ENCODE results near the gene DHRS3. TPM values are rescaled to one million over a fixed set of nuclear protein-coding genes. Genes with fewer than 3 reads are reported as not detected.

Gene DHRS3
- total RNA-seq, 2 donors from 2014 or later: 171 to 178 TPM

- intact Hi-C loops (cut with DNase I): loop anchor here (5.0 kb wide), 1 partner anchor 196 kb away; no protein-coding TSS in a partner anchor
- Histone ChIP-seq H3K36me3 (no peaks in the 10 kb centered on the region), H3K4me1 (replicated peaks) (peaks cover 39% of the 10 kb centered on the region), H3K9me3 (no peaks in the 10 kb centered on the region), H3K27ac (peak overlapping the region; percentile 60 to 90), H3K4me3 (no peak overlapping the region), H3K27me3 (replicated peaks; ENCODE audit: insufficient read depth) (no peaks in the 10 kb centered on the region)
- TF ChIP-seq POLR2AphosphoS5 (IDR thresholded peaks at IDR 0.05) (no peak), POLR2A (IDR thresholded peaks at IDR 0.05) (no peak), CTCF (IDR thresholded peaks at IDR 0.05) (no peak)
- no peak for DNase-seq (ENCODE audit: low spot score)
- 62% methylated on average over 9 of the region's 9 CpGs for WGBS
Measured at GRCh38 chr1:12603224-12603623, 14.8 kb downstream of the DHRS3 start.

GRCh38 chr1:12602659-12603024, 15.4 kb downstream of the DHRS3 start:
- Histone ChIP-seq H3K27ac (peak overlapping the region; percentile 60 to 90), H3K36me3 (no peaks in the 10 kb centered on the region), H3K4me3 (no peak overlapping the region), H3K27me3 (replicated peaks; ENCODE audit: insufficient read depth) (no peaks in the 10 kb centered on the region), H3K4me1 (replicated peaks) (peaks cover 42% of the 10 kb centered on the region), H3K9me3 (no peaks in the 10 kb centered on the region)
- TF ChIP-seq POLR2AphosphoS5 (IDR thresholded peaks at IDR 0.05): no peak
- no peak for TF ChIP-seq CTCF (IDR thresholded peaks at IDR 0.05)
- TF ChIP-seq POLR2A (IDR thresholded peaks at IDR 0.05): no peak
- intact Hi-C loops (cut with DNase I): loop anchor here (5.0 kb wide), 1 partner anchor 195 kb away; no protein-coding TSS in a partner anchor
- 82% methylated on average over 6 of the region's 6 CpGs for WGBS
- no peak for DNase-seq (ENCODE audit: low spot score)

- Histone ChIP-seq H3K9me3 (no peaks in the 10 kb centered on the region), H3K4me3 (no peak overlapping the region), H3K27ac (peak overlapping the region; percentile 89 to 90), H3K27me3 (replicated peaks; ENCODE audit: insufficient read depth) (no peaks in the 10 kb centered on the region), H3K4me1 (replicated peaks) (peaks cover 49% of the 10 kb centered on the region), H3K36me3 (no peaks in the 10 kb centered on the region)
- 50% methylated on average over 13 of the region's 13 CpGs for WGBS
- no peak for DNase-seq (ENCODE audit: low spot score)
- no peak for TF ChIP-seq CTCF (IDR thresholded peaks at IDR 0.05)
- no peak for TF ChIP-seq POLR2A (IDR thresholded peaks at IDR 0.05)
- TF ChIP-seq POLR2AphosphoS5 (IDR thresholded peaks at IDR 0.05): no peak
- intact Hi-C loops (cut with DNase I): loop anchor here (5.0 kb wide), 1 partner anchor 195 kb away; no protein-coding TSS in a partner anchor
Measured at GRCh38 chr1:12601700-12602658, 16.0 kb downstream of the DHRS3 start.

- H3K9me3 ChIP-seq: no peaks in the 10 kb centered on the region
- H3K36me3 ChIP-seq: no peaks in the 10 kb centered on the region
- H3K27ac ChIP-seq: peak overlapping the region; percentile 89 to 90
- H3K27me3 ChIP-seq (replicated peaks; ENCODE audit: insufficient read depth): no peaks in the 10 kb centered on the region
- TF ChIP-seq POLR2AphosphoS5 (IDR thresholded peaks at IDR 0.05) (peak; percentile 8), POLR2A (IDR thresholded peaks at IDR 0.05) (no peak), CTCF (IDR thresholded peaks at IDR 0.05) (peak; percentile 35 to 54 (median 52))
- no peak overlapping the region for H3K4me3 ChIP-seq
- H3K4me1 ChIP-seq (replicated peaks): peaks cover 57% of the 10 kb centered on the region
- no peak for DNase-seq (ENCODE audit: low spot score)
- WGBS: 47% methylated on average over 9 of the region's 9 CpGs
- intact Hi-C loops (cut with DNase I): loop anchor here (5.0 kb wide), 1 partner anchor 194 kb away; no protein-coding TSS in a partner anchor
Measured at GRCh38 chr1:12600880-12601633, 17.0 kb downstream of the DHRS3 start.
